Keratinocyte (primary cell): ENCODE measurements around the gene PRELP. TPM values are rescaled to one million over a fixed set of nuclear protein-coding genes. Genes with fewer than 3 reads are reported as not detected.

Source experiments
- DNase-seq: peaks from one replicate; pipeline ENCODE4 v3.0.0-alpha.2; 2011; ENCODE audit warnings: low read depth, missing footprints, low spot score
- FAIRE-seq: peaks from 2 replicates; lab custom pipeline; 2011; peaks lifted over from hg19 to GRCh38; lab: Jason Lieb, UNC
- H2AFZ ChIP-seq: 2 replicates; pipeline ENCODE4 v1.6.0; 2012; ENCODE audit warnings: low read length, control low read depth, inconsistent platforms; ENCODE audit not compliant: control insufficient read depth
- H3K27ac ChIP-seq: 2 replicates; pipeline ENCODE4 v1.5.1; 2011; ENCODE audit warnings: low read length; ENCODE audit not compliant: control insufficient read depth, insufficient read depth
- H3K27me3 ChIP-seq: 3 replicates; pipeline ENCODE4 v1.6.0; 2011; ENCODE audit warnings: low read length; ENCODE audit not compliant: control insufficient read depth, insufficient read depth; ENCODE audit errors: extremely low read depth
- H3K36me3 ChIP-seq, 2 experiments: 2 replicates in 1 of 2; 3 replicates in 1 of 2; pipeline ENCODE4 v1.5.1; 2011; ENCODE audit warnings: low read length in 2 of 2, mild to moderate bottlenecking in 1 of 2; ENCODE audit not compliant: control insufficient read depth in 2 of 2, insufficient read depth in 2 of 2; ENCODE audit errors: extremely low read depth in 1 of 2
- H3K4me1 ChIP-seq: 3 replicates; pipeline ENCODE4 v1.5.1; 2011; ENCODE audit warnings: low read length; ENCODE audit not compliant: control insufficient read depth, insufficient read depth; ENCODE audit errors: extremely low read depth
- H3K4me2 ChIP-seq: 3 replicates; pipeline ENCODE4 v1.6.0; 2011; ENCODE audit warnings: low read depth, low read length; ENCODE audit not compliant: control insufficient read depth, insufficient read depth; ENCODE audit errors: extremely low read depth
- H3K4me3 ChIP-seq, 3 experiments: fragments of 200-600 bp in 1 of 3; sonication (generic) in 1 of 3; 2 replicates in 2 of 3; 3 replicates in 1 of 3; pipeline ENCODE4 v1.5.1; 2011 to 2016; ENCODE audit warnings: low read length in 3 of 3, mild to moderate bottlenecking in 3 of 3, control low read depth in 2 of 3, inconsistent platforms in 1 of 3, low read depth in 1 of 3, mixed read lengths in 1 of 3, mixed run types in 1 of 3, moderate library complexity in 1 of 3; ENCODE audit not compliant: control insufficient read depth in 2 of 3, insufficient read depth in 2 of 3; ENCODE audit errors: extremely low read depth in 1 of 3
- H3K79me2 ChIP-seq: 2 replicates; pipeline ENCODE4 v1.6.0; 2012; ENCODE audit warnings: low read length; ENCODE audit not compliant: control insufficient read depth, insufficient read depth
- H3K9ac ChIP-seq: 3 replicates; pipeline ENCODE4 v1.6.0; 2011; ENCODE audit warnings: low read length; ENCODE audit not compliant: control insufficient read depth, insufficient read depth; ENCODE audit errors: extremely low read depth
- H3K9me1 ChIP-seq: 3 replicates; pipeline ENCODE4 v1.6.0; 2011; ENCODE audit warnings: low read length; ENCODE audit not compliant: control insufficient read depth, insufficient read depth; ENCODE audit errors: extremely low read depth
- H3K9me3 ChIP-seq: 2 replicates; pipeline ENCODE4 v1.5.1; 2012; ENCODE audit warnings: low read depth, low read length; ENCODE audit not compliant: control insufficient read depth
- H4K20me1 ChIP-seq: 3 replicates; pipeline ENCODE4 v1.6.0; 2011; ENCODE audit warnings: low read length; ENCODE audit not compliant: control insufficient read depth, insufficient read depth; ENCODE audit errors: extremely low read depth
- EZH2 ChIP-seq: IDR thresholded peaks from one replicate; pipeline ENCODE4 v1.6.1; 2012; ENCODE audit warnings: inconsistent platforms, mild to moderate bottlenecking, low read length, moderate library complexity
- dilution Hi-C: fragments of 300-500 bp; cut with MboI; formaldehyde crosslinking; loops from one replicate; pipeline ENCODE4 v1.7.0; 2020; ENCODE audit warnings: low sequenced_read_pairs; ENCODE audit not compliant: extremely low pct_ligation_motif_present
- polyA plus RNA-seq, 5 experiments: library from polyadenylated mRNA; depleted of rRNA in 3 of 5; stranded (reverse) in 3 of 5; stranded (forward) in 1 of 5; unstranded in 1 of 5; fragments of >200 nt; gene quantifications; 1 replicate in 1 of 5; 2 replicates in 3 of 5; 3 replicates in 1 of 5; pipeline versions ENCODE4 v1.2.1 to v1.2.3, GENCODE V29; 2011 to 2012; ENCODE audit warnings: missing spikeins in 2 of 5, low read depth in 1 of 5, low replicate concordance in 1 of 5
- TF ChIP-seq, protein P1 (sequence below), 3 experiments: IDR thresholded peaks in 1 of 3; conservative IDR thresholded peaks in 1 of 3; optimal IDR thresholded peaks in 1 of 3; 2 replicates in 2 of 3; 3 replicates in 1 of 3; pipeline versions ENCODE3 to v1.5.1; 2011; ENCODE audit warnings: low read length in 3 of 3, mild to moderate bottlenecking in 3 of 3, moderate library complexity in 2 of 3, control low read depth in 1 of 3, inconsistent platforms in 1 of 3; ENCODE audit not compliant: insufficient read depth in 2 of 3; ENCODE audit errors: extremely low read depth in 1 of 3

Gene PRELP
- polyA plus RNA-seq, 1 donor (not counting 4 experiments of a cell fraction or from before 2014, with no cell fraction given), result 0.01 TPM

- no peaks in the 10 kb centered on the region for H3K9me3 ChIP-seq
- FAIRE-seq (no peak), DNase-seq (no peak)
- H2AFZ ChIP-seq, result no peak overlapping the region
- TF ChIP-seq EZH2, result no peak
- TF ChIP-seq, protein P1, sequence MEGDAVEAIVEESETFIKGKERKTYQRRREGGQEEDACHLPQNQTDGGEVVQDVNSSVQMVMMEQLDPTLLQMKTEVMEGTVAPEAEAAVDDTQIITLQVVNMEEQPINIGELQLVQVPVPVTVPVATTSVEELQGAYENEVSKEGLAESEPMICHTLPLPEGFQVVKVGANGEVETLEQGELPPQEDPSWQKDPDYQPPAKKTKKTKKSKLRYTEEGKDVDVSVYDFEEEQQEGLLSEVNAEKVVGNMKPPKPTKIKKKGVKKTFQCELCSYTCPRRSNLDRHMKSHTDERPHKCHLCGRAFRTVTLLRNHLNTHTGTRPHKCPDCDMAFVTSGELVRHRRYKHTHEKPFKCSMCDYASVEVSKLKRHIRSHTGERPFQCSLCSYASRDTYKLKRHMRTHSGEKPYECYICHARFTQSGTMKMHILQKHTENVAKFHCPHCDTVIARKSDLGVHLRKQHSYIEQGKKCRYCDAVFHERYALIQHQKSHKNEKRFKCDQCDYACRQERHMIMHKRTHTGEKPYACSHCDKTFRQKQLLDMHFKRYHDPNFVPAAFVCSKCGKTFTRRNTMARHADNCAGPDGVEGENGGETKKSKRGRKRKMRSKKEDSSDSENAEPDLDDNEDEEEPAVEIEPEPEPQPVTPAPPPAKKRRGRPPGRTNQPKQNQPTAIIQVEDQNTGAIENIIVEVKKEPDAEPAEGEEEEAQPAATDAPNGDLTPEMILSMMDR (optimal IDR thresholded peaks at IDR 0.05 in 1 of 3, IDR thresholded peaks at IDR 0.05 in 1 of 3, conservative IDR thresholded peaks at IDR 0.05 in 1 of 3; ENCODE audit: extremely low read depth in 1 of 3, insufficient read depth in 2 of 3, low read length in 3 of 3), result no peak
- no peaks in the 10 kb centered on the region for H3K79me2 ChIP-seq
- H4K20me1 ChIP-seq, result no peaks in the 10 kb centered on the region
- dilution Hi-C loops, result no loop called here
- no peaks in the 10 kb centered on the region for H3K4me1 ChIP-seq
- H3K4me2 ChIP-seq, result no peak overlapping the region
- H3K9me1 ChIP-seq, result no peaks in the 10 kb centered on the region
- no peak overlapping the region for H3K4me3 ChIP-seq
- H3K36me3 ChIP-seq, result no peaks in the 10 kb centered on the region
- H3K27ac ChIP-seq, result no peak overlapping the region
- no peak overlapping the region for H3K9ac ChIP-seq
- H3K27me3 ChIP-seq, result peaks cover 27% of the 10 kb centered on the region
These were observed 37.8 kb upstream of the PRELP start for GRCh38 chr1:203437696-203438315.

DNA sequence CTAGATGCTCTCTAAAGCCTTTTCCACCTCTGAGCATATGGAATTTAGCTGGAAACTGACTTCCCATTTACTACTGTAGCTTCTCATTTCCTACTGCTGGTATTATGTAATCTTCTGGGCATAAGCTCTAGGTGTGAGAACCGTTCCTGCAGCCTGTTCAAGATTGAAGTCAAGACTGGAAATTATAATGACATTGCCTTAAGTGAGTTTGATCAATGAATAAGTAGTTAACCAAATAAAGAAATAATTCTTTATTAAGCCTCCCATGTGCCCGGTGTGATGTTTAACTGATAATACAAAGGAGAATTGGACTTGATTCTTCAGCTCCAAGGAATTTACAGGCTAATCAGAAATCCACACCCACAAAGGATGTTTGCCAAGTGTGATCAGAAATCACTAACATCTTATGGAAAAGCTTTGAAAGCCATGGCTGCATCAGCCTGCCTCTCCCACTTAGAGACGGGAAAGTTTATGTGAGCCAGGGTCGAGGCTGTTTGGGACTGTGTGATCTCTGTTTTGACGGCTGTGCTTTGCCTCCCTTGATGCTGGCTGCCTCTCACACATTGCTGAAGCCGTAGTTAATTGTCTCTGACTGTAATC lies 36.4 kb upstream of the PRELP start:
- Histone ChIP-seq H3K79me2 (no peaks in the 10 kb centered on the region), H3K27me3 (peaks cover 27% of the 10 kb centered on the region), H3K4me1 (no peaks in the 10 kb centered on the region), H3K9ac (no peak overlapping the region), H3K4me2 (no peak overlapping the region), H3K9me1 (no peaks in the 10 kb centered on the region), H4K20me1 (no peaks in the 10 kb centered on the region), H2AFZ (no peak overlapping the region), H3K27ac (no peak overlapping the region), H3K4me3 (no peak overlapping the region), H3K36me3 (no peaks in the 10 kb centered on the region), H3K9me3 (no peaks in the 10 kb centered on the region)
- TF ChIP-seq, protein P1 (optimal IDR thresholded peaks at IDR 0.05 in 1 of 3, IDR thresholded peaks at IDR 0.05 in 1 of 3, conservative IDR thresholded peaks at IDR 0.05 in 1 of 3; ENCODE audit: extremely low read depth in 1 of 3, insufficient read depth in 2 of 3, low read length in 3 of 3), result no peak
- TF ChIP-seq EZH2, result no peak
- DNase-seq (no peak), FAIRE-seq (no peak)
- dilution Hi-C loops, result no loop called here
